KMS-11 (cell line): ENCODE data around the gene MAPK1.

Experiments used
- H2AFZ ChIP-seq: fragments of 200-600 bp; sonication (generic); 2 replicates; pipeline ENCODE4 v1.6.1; 2016; ENCODE audit warnings: antibody characterized with exemption, mixed run types, low read depth
- H3K27ac ChIP-seq: fragments of 200-600 bp; sonication (generic); 2 replicates; pipeline ENCODE4 v1.6.1; 2016; ENCODE audit warnings: mild to moderate bottlenecking, mixed run types
- H3K27me3 ChIP-seq: fragments of 200-600 bp; sonication (generic); 2 replicates; pipeline ENCODE4 v1.6.1; 2017; ENCODE audit warnings: mild to moderate bottlenecking, low read depth, mixed run types, moderate library complexity; ENCODE audit not compliant: insufficient read depth
- H3K36me3 ChIP-seq: fragments of 200-600 bp; sonication (generic); 2 replicates; pipeline ENCODE4 v1.6.1; 2017; ENCODE audit warnings: mild to moderate bottlenecking, mixed run types; ENCODE audit not compliant: insufficient read depth
- H3K4me1 ChIP-seq: fragments of 200-600 bp; sonication (generic); 2 replicates; pipeline ENCODE4 v1.6.1; 2016; ENCODE audit warnings: mild to moderate bottlenecking, low read depth, mixed run types; ENCODE audit not compliant: poor library complexity, severe bottlenecking
- H3K4me2 ChIP-seq: fragments of 200-600 bp; sonication (generic); 2 replicates; pipeline ENCODE4 v1.7.0; 2016; ENCODE audit warnings: mild to moderate bottlenecking, mixed run types
- H3K4me3 ChIP-seq: fragments of 200-600 bp; sonication (generic); IDR thresholded peaks from 2 replicates; pipeline ENCODE4 v1.6.1; 2017; ENCODE audit warnings: low read depth, low read length, mixed read lengths; ENCODE audit not compliant: insufficient read depth
- H3K79me2 ChIP-seq: fragments of 200-600 bp; sonication (generic); 2 replicates; pipeline ENCODE4 v1.6.1; 2016; ENCODE audit warnings: low read depth, mixed run types; ENCODE audit not compliant: insufficient read depth
- H3K9ac ChIP-seq: fragments of 200-600 bp; sonication (generic); 2 replicates; pipeline ENCODE4 v1.6.1; 2016; ENCODE audit warnings: mild to moderate bottlenecking, mixed run types
- H4K20me1 ChIP-seq: fragments of 200-600 bp; sonication (generic); 2 replicates; pipeline ENCODE4 v1.6.1; 2016; ENCODE audit warnings: mild to moderate bottlenecking, mixed run types; ENCODE audit not compliant: insufficient read depth
- CTCF ChIP-seq: fragments of 200-600 bp; sonication (generic); conservative IDR thresholded peaks from 2 replicates; pipeline ENCODE4 v1.6.1; 2017; ENCODE audit warnings: low read depth, mild to moderate bottlenecking, antibody characterized with exemption, low read length, moderate library complexity, mixed read lengths

MAPK1 gene

GRCh38 chr22:21738081-21738480, 129.4 kb downstream of the MAPK1 start:
- Histone ChIP-seq H3K9ac (no peak overlapping the region), H2AFZ (no peak overlapping the region), H3K27ac (no peak overlapping the region), H3K4me1 (peaks cover 10% of the 10 kb centered on the region), H4K20me1 (no peaks in the 10 kb centered on the region), H3K27me3 (no peaks in the 10 kb centered on the region), H3K79me2 (no peaks in the 10 kb centered on the region), H3K4me3 (no peak overlapping the region), H3K36me3 (no peaks in the 10 kb centered on the region), H3K4me2 (no peak overlapping the region)
- no peak for TF ChIP-seq CTCF

- H3K27me3 ChIP-seq: no peaks in the 10 kb centered on the region
- no peak overlapping the region for H2AFZ ChIP-seq
- H4K20me1 ChIP-seq: no peaks in the 10 kb centered on the region
- no peak for TF ChIP-seq CTCF
- no peaks in the 10 kb centered on the region for H3K36me3 ChIP-seq
- H3K4me3 ChIP-seq: no peak overlapping the region
- no peak overlapping the region for H3K27ac ChIP-seq
- H3K4me1 ChIP-seq: peaks cover 10% of the 10 kb centered on the region
- H3K9ac ChIP-seq: no peak overlapping the region
- no peak overlapping the region for H3K4me2 ChIP-seq
- H3K79me2 ChIP-seq: no peaks in the 10 kb centered on the region
Observed at GRCh38 chr22:21736948-21737347, 130.5 kb downstream of the MAPK1 start.

GRCh38 chr22:21736084-21736642, 131.3 kb downstream of the MAPK1 start:
- H3K4me3 ChIP-seq: no peak overlapping the region
- no peaks in the 10 kb centered on the region for H3K27me3 ChIP-seq
- H3K4me1 ChIP-seq: peaks cover 10% of the 10 kb centered on the region
- H3K27ac ChIP-seq: no peak overlapping the region
- no peaks in the 10 kb centered on the region for H4K20me1 ChIP-seq
- H3K79me2 ChIP-seq: no peaks in the 10 kb centered on the region
- no peak for TF ChIP-seq CTCF
- H3K4me2 ChIP-seq: no peak overlapping the region
- H2AFZ ChIP-seq: no peak overlapping the region
- no peaks in the 10 kb centered on the region for H3K36me3 ChIP-seq
- no peak overlapping the region for H3K9ac ChIP-seq

GRCh38 chr22:21735200-21736083, 132.0 kb downstream of the MAPK1 start, which contains the start of gene YPEL1:
Gene YPEL1, minus strand, starts transcription at chr22:21735794. Its CDS starts 25,050 bp downstream, at chr22:21710744.
- Histone ChIP-seq H3K4me3 (no peak within 1 kb of the TSS), H2AFZ (peak within 1 kb of the TSS; percentile 95), H3K4me1 (peaks cover 10% of the 10 kb centered on the region), H3K27ac (peak within 1 kb of the TSS; percentile 80), H3K4me2 (peak within 1 kb of the TSS; percentile 97), H3K79me2 (no peaks in the 10 kb centered on the region), H4K20me1 (no peaks in the 10 kb centered on the region), H3K27me3 (no peaks in the 10 kb centered on the region), H3K36me3 (no peaks in the 10 kb centered on the region), H3K9ac (peak within 1 kb of the TSS; percentile 67; the same call in 1 of the 2 replicates)
- TF ChIP-seq CTCF: no peak
